ENCODE results near the gene AFF4. TPM values are rescaled to one million over a fixed set of nuclear protein-coding genes. Genes with fewer than 3 reads are reported as not detected.
A peak's percentile ranks its signal among the peaks of the same experiment; 100 is the strongest.
"Not testable (repeated sequence)": the region's sequence is repeated elsewhere in the genome, so short reads cannot be mapped to it uniquely, and the experiment has no call there.

The AFF4 gene
- total and polyA plus RNA-seq, 2 experiments from 2014 or later = 31.3 to 46.3 TPM

DNA sequence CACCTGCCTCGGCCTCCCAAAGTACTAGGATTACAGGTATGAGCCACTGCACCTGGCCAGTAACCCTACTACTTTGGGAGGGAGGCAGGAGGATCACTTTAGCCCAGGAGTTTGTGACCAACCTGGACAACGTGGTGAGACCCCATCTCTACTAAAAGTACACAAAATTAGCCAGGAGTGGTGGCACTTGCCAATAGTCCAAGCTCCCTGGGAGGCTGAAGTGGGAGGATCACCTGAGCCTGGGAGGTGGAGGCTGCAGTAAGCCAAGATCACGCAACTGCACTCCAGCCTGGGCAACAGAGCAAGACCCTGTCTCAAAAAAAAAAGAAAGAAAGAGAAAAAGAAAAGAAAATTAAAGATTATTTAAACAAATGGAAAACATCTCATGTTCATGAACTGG lies 107.4 kb downstream of the AFF4 start:
- H3K4me1 Mint-ChIP-seq = peaks cover 5% of the 10 kb centered on the region; the same call in 2 of the 3 replicates
- Histone ChIP-seq H3K4me3 (no peak overlapping the region), H3K4me1 (ENCODE audit: insufficient read depth) (peaks cover 10% of the 10 kb centered on the region; the same call in 1 of the 2 replicates), H2AFZ (no peak overlapping the region), H4K20me1 (replicated peaks; ENCODE audit: insufficient read depth) (no peaks in the 10 kb centered on the region), H3K27me3 (ENCODE audit: insufficient read depth) (no peaks in the 10 kb centered on the region), H3K27ac (ENCODE audit: low read depth) (no peak overlapping the region), H3K36me3 (ENCODE audit: insufficient read depth) (no peaks in the 10 kb centered on the region), H3K9me2 (ENCODE audit: insufficient read depth) (no peaks in the 10 kb centered on the region), H3K4me2 (no peak overlapping the region), H3K79me2 (replicated peaks; ENCODE audit: insufficient read depth) (no peaks in the 10 kb centered on the region), H3F3A (replicated peaks; ENCODE audit: low read depth) (no peaks in the 10 kb centered on the region)
- TF ChIP-seq EZH2 (IDR thresholded peaks at IDR 0.05; ENCODE audit: low read depth, unreplicated experiment) (no peak), ZNF331 (CRISPR knock-in tag; IDR thresholded peaks at IDR 0.05; ENCODE audit: low read depth) (no peak)
- H3K36me3 Mint-ChIP-seq (ENCODE audit: low read depth) = no peaks in the 10 kb centered on the region
- no peak for DNase-seq (ENCODE audit: low spot score)
- H3K27me3 Mint-ChIP-seq (ENCODE audit: insufficient read depth, low read depth, poor library complexity) = peaks cover 1% of the 10 kb centered on the region
- H3K4me3 Mint-ChIP-seq = no peak overlapping the region
- H3K9me3 Mint-ChIP-seq = no peaks in the 10 kb centered on the region
- no peak for ATAC-seq
- no peak overlapping the region for H3K27ac Mint-ChIP-seq

DNA sequence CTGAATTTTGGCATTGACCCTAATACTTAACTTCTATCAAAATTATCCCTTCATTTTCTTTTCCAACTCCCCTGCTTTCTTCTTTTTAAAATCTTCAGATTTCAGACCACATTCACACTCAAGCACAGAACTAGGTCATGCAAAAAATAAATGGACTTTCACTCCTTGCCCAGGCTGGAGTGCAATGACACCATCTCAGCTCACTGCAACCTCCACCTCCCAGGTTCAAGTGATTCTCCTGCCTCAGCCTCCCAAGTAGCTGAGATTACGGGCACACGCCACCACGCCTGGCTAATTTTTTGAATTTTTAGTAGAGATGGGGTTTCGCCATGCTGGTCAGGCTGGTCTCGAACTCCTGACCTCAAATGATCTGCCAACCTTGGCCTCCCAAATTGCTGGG lies 108.4 kb downstream of the AFF4 start:
- not testable (repeated sequence) for H3K4me1 Mint-ChIP-seq; DNase-seq (ENCODE audit: low spot score); H3K4me3 ChIP-seq; H3K9me2 ChIP-seq (ENCODE audit: insufficient read depth); H3K79me2 ChIP-seq (replicated peaks; ENCODE audit: insufficient read depth); H4K20me1 ChIP-seq (replicated peaks; ENCODE audit: insufficient read depth); ATAC-seq; H3K4me3 Mint-ChIP-seq; H3K36me3 Mint-ChIP-seq (ENCODE audit: low read depth); H3K27ac Mint-ChIP-seq; H3K27ac ChIP-seq (ENCODE audit: low read depth); H3K36me3 ChIP-seq (ENCODE audit: insufficient read depth); H3K9me3 Mint-ChIP-seq; H3K27me3 ChIP-seq (ENCODE audit: insufficient read depth); H2AFZ ChIP-seq; H3K4me1 ChIP-seq (ENCODE audit: insufficient read depth); H3K27me3 Mint-ChIP-seq (ENCODE audit: insufficient read depth, low read depth, poor library complexity); H3F3A ChIP-seq (replicated peaks; ENCODE audit: low read depth)
- H3K4me2 ChIP-seq = 0 out of 2 replicates have a peak overlapping the region, but pooled peaks have one; percentile 1

DNA sequence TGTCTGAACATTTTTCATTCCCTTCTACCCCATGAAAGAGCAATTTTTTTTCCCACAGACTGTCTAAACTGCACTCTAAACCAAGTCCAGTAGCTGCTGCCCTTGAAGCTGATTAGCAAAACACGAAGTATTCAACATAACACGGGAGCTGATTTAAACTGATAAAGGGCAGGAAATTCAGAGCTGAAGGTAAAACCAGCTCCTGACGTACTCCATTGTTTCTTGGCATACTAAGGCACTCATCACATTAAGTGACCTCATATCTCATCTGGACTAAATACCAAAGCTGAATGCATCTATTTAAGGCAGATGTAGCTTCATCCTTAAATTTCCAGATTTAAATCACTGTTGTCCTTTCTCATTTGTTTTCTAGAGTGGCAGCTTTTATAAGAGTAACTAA lies 109.1 kb downstream of the AFF4 start:
- no peak; the same call in 2 of the 3 replicates for ATAC-seq
- H3K4me3 Mint-ChIP-seq = no peak overlapping the region; the same call in 2 of the 3 replicates

More for the DNA sequence above, 109.1 kb downstream of the AFF4 start:
- Histone ChIP-seq H3K27ac (ENCODE audit: low read depth) (no peak overlapping the region), H2AFZ (no peak overlapping the region), H3F3A (replicated peaks; ENCODE audit: low read depth) (no peaks in the 10 kb centered on the region), H3K79me2 (replicated peaks; ENCODE audit: insufficient read depth) (no peaks in the 10 kb centered on the region), H3K9me2 (ENCODE audit: insufficient read depth) (no peaks in the 10 kb centered on the region), H3K4me3 (no peak overlapping the region), H3K4me2 (0 out of 2 replicates have a peak overlapping the region, but pooled peaks have one; percentile 1), H3K27me3 (ENCODE audit: insufficient read depth) (no peaks in the 10 kb centered on the region), H3K36me3 (ENCODE audit: insufficient read depth) (no peaks in the 10 kb centered on the region), H4K20me1 (replicated peaks; ENCODE audit: insufficient read depth) (no peaks in the 10 kb centered on the region), H3K4me1 (ENCODE audit: insufficient read depth) (peaks cover 10% of the 10 kb centered on the region; the same call in 1 of the 2 replicates)
- peak overlapping the region; percentile 15 for H3K27ac Mint-ChIP-seq
- peaks cover 5% of the 10 kb centered on the region; the same call in 2 of the 3 replicates for H3K4me1 Mint-ChIP-seq
- peak; percentile 33 for DNase-seq (ENCODE audit: low spot score)
- TF ChIP-seq ZNF331 (CRISPR knock-in tag; IDR thresholded peaks at IDR 0.05; ENCODE audit: low read depth) (no peak), NANOG (IDR thresholded peaks at IDR 0.05; ENCODE audit: borderline replicate concordance) (no peak), CTCF (conservative IDR thresholded peaks at IDR 0.05; ENCODE audit: low read depth in 2 of 2) (no peak), JUNB (IDR thresholded peaks at IDR 0.05; ENCODE audit: unreplicated experiment) (no peak), CREB1 (CRISPR knock-in tag; IDR thresholded peaks at IDR 0.05; ENCODE audit: low read depth) (0 out of 2 replicates have a peak, but pooled peaks have one; percentile 34)
- no peaks in the 10 kb centered on the region for H3K9me3 Mint-ChIP-seq
- H3K36me3 Mint-ChIP-seq (ENCODE audit: low read depth) = no peaks in the 10 kb centered on the region
- H3K27me3 Mint-ChIP-seq (ENCODE audit: insufficient read depth, low read depth, poor library complexity) = peaks cover 1% of the 10 kb centered on the region

All from GM23338 (cell line).